Jurkat, Clone E6-1 (cell line): Measurements from ENCODE around the gene AKAP3.
A peak's percentile ranks its signal among the peaks of the same experiment; 100 is the strongest.

Experiments used
- DNase-seq: peaks from one replicate; pipeline ENCODE4 v3.0.0-alpha.2; 2011; ENCODE audit warnings: low read depth, low spot score
- H3K4me3 ChIP-seq: 2 replicates; pipeline ENCODE4 v1.5.1; 2011; ENCODE audit warnings: mild to moderate bottlenecking, low read length, control low read depth, moderate library complexity

The AKAP3 gene

DNA sequence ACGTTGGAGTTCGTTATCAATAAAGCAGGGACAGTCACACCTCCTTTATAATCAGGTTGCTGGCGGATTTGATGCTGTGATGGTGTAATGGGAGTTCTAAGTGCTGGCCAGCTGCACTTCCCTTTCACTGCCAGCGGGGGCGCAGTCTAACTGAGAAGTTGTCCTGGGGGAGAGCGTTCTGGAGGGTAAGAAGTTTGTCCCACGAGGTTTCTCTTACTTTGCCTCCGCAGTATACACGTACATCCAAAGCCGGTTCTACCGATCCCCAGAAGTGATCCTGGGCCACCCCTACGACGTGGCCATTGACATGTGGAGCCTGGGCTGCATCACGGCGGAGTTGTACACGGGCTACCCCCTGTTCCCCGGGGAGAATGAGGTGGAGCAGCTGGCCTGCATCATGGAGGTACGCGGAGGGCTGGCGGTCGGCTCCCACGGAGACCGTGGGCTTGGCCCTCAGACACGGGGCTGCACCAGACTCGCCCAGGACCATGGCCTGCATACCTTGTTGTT is 44.1 kb downstream of the AKAP3 start:
- DNase-seq = peak; percentile 85
- peak overlapping the region; percentile 91 for H3K4me3 ChIP-seq

DNA sequence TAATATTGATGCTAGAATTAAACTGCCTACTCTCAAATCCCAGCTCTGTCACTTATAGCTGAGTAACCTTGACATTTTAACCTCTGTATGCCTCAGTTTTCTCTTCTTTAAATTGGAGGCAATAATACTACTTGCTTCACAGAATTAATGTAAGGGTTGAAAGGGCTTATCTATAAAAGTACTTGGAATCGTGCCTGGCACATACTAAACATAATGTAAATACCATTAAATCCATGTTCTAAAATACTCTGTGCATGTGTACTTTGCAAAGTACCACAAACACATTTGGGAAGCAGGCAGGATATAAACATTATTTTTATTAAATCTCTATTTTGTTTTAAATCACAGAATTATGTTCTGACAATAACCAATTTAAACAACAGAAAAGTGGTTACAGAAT is 44.9 kb downstream of the AKAP3 start:
- no peak overlapping the region for H3K4me3 ChIP-seq
- DNase-seq = no peak

DNA sequence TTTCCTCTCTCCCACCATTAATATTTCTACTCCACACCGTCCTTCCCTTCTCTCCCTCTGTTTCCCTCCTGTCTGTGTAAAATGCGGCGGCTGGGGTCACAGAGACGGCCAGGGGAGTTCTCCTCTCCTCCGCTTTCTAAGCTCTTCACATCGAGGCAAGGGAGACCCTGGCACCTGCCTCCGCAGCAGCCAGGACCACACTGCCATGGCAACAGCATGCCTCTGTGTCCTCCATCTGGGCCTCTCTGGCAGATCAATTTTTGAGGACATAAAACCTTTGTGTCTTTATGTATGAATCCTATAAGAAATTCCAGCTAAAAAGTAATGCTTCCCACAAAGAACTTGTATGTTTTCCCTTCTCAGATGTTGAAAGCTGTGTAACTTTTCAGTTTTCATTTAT is 45.4 kb downstream of the AKAP3 start:
- no peak for DNase-seq
- H3K4me3 ChIP-seq = no peak overlapping the region

DNA sequence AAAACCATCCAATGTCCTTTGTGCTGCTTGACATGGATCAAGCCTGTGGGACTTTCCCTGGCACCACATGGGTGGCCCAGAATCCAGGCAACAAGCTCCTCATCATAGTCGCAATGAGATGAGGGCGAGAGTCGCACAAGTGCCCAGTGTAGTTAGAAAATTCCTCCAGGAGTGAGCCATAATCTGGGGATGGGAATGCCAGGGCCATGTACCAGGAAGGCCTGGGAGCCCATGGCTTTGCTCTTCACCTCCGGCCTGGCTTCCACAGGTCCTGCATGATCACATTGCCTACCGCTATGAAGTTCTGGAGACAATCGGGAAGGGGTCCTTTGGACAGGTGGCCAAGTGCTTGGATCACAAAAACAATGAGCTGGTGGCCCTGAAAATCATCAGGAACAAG is 53.0 kb downstream of the AKAP3 start:
- no peak for DNase-seq
- H3K4me3 ChIP-seq = no peak overlapping the region

DNA sequence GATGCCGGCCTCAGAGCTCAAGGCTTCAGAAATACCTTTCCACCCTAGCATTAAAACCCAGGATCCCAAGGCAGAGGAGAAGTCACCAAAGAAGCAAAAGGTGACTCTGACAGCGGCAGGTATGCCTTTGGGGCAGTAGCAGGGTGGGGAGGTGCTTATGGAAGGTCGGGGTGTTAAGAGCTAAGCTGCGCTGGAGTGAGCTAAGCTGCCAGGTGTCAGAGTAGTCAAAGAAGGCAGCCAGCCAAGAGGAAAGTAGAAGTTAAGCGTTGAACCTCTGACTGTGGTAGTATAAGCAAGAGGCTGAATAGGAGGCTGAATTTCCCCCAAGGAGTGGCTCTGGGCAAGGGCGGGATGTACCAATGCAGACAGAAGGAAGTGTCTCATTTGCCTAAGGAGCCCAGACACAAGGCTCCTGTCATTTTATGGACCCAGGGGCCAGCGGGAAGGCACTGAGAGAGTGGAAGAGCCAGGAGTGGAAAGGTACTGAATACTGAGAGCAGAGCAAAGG is 57.6 kb downstream of the AKAP3 start:
- no peak for DNase-seq

DNA sequence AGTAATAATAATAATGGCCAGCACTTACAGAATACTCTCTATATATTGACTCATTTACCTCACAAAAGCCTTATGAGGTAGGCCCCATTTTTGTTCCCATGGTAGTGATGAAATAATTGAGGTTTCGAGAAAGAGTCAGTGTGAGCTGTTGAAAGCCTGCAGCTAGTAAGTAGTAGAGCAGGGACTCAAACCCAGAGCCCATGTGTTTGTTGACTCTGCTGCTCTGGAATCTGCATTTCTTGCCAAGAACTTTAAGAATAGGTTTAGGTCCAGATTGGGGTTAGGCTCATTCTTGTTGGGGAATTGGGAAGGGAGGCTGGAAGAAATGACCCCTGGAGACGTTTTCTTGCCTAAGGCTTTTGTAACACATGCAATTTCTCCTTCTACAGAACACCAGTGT is 58.9 kb downstream of the AKAP3 start:
- DNase-seq = no peak
- H3K4me3 ChIP-seq = no peak overlapping the region

More for the DNA sequence above, 57.6 kb downstream of the AKAP3 start:
- no peak overlapping the region for H3K4me3 ChIP-seq

DNA sequence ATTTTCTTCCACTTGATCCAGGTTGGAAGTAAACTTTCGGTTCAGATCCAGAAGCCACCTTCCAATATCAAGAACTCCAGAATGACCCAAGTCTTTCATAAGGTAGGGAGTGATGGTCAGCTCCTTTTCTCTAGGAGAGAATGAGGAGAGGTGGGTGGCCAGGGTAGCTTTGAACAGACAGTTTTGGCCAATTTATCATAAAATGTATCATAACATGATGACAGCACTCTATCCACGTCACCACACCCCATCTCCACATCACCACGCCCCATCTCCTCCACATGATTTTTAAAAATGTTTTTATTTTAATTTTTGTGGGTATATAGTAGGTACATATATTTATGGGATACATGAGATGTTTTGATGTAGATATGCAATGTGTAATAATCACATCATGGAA is 59.9 kb downstream of the AKAP3 start:
- no peak for DNase-seq
- H3K4me3 ChIP-seq = no peak overlapping the region

DNA sequence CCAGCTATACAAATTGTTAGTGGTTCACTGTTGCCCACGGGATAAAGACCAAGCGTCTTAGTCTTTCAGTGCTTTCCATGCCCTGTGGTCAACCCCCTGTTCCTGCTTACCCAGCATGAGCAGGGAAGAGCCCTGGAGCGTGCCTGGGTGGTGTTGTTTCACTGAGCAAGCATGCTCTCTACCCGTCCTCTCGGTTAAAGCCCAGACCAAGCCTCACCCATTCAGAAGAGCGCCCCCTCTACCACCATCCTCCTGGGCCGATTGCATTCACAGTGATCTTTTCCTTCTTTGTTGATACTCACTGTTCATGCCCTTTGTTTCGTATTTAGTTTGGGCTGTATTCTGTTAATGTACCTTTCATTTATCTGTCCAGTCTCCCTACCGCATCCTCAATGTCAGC is 61.7 kb downstream of the AKAP3 start:
- H3K4me3 ChIP-seq = no peak overlapping the region
- no peak for DNase-seq

DNA sequence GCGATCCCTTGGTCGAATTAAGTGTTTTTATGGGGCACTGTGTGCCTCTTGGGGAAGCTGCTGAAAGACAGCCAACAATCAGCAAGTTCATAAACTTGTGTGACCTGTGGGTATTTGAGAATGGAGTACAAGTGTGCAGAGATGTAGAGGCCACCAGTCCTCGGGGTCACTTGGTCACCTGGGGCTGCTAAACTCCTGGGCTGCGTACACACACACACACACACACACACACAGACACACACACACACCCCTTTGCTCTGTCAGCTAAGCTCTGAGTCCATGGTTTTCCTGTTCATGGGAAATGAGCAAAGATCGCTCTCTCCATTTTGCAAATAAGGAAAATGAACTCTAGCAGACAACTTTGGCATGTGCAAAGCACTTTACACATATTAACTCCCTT is 62.4 kb downstream of the AKAP3 start:
- H3K4me3 ChIP-seq = no peak overlapping the region
- no peak for DNase-seq

DNA sequence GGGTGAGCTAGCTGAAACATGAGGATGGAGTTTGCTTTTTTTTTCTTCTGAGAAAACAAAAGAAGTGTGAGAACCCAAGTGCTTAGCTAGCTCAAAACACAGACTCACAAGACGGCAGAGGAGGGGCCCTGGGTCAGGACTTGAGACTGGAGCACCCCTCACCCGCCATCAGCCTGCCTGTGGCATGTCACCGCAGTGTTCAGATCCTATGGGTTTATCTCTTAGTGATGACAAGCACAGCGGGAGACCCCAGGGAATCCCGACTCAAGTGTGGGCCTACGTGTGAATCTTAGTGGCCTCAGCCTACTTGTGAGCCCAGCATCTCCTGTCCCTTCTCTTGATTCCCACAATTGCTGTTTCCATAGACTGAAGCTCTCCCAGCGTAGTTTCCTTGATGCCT is 64.0 kb downstream of the AKAP3 start:
- no peak overlapping the region for H3K4me3 ChIP-seq
- no peak for DNase-seq

DNA sequence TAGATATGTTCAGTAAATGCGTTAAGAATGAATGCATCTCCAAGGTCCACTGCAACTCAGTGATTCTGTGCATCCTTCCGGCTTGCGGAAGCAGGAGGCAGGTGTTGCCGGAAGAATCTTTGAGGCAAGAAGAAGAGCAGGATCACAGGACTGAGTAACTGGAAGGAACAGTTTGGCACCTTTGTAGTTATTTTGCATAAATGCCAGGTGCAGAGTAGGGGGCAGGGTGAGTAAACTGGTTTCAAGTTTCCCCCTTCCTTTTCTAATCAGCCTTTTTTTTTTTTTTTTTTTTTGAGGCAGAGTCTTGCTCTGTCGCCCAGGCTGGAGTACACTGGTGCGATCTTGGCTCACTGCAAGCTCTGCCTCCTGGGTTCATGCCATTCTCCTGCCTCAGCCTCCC is 64.6 kb downstream of the AKAP3 start:
- no peak overlapping the region for H3K4me3 ChIP-seq
- DNase-seq = no peak

DNA sequence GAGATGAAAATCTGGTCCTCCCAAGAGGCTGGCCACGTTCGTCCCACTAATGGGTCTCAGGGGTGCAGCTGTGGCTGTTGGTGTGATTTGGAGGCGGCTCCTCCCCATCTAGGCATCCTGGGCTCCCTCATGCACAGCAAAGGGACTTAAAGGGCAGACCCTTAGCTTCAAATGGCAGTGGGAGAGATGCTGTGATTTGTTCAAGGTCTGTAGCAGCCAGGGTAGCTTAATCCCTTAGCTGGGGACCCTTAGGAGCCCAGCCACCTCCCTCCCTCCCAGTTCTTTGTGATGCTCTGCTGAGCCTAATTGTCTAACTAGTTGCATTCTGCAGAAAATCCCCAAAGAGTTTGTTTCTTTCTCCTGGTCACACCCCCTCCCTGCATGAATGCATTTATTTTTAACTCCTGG is 68.6 kb downstream of the AKAP3 start:
- no peak overlapping the region for H3K4me3 ChIP-seq
- no peak for DNase-seq

DNA sequence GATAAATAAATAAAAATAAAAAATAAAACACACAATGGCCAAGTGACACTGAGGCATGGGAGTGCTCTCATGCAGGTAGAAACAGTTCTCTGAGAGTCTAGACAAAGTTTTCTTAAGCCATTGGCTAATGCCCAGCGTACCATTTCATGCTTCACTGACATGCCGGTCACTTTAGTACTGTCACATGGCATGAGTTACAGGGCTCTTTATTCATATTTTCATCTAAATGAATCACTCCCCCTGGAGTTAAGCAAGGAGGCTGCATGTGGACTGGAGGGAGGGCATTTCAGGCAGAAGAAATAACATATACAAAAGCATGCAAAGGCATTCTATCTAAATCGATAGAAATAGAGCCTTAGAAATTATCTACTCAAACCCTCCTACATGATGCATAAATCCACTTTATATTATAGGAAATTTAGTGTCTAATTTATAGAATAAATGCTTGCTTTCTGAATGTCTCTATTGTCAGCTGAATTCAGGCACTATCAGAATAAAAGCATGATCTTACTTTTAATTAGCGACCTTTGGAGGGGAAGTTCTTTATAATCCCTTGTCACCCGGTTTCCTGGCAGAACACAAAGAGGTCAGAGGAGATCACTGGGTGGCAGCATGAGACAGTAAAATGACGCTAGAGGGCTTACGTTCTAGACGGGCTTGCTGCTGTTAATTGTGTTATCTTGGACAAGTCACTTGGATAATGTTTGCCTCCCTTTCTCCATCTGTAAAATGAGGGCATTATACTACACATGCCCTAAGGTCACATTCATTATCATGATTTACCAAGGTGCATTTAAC is 69.3 kb downstream of the AKAP3 start:
- no peak for DNase-seq
- no peak overlapping the region for H3K4me3 ChIP-seq

DNA sequence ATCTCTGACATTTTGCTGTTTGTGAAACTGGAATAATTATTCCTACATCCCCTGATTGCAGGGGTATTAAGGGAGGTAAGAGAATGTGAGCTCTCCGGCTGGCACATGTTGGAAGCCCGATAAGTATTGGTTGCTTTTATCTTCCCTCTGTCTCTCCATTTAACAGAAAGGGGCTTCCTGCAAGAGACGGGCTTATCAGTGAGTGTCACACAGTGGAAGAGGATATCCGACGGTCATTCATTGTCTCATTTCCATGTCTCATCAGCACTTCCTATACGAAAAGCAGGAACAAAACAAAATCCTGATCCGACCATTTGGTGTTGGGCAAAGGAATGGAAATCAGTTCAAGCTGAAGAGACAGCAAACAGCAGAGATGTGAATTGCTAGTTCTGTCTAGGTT is 76.2 kb downstream of the AKAP3 start:
- no peak overlapping the region for H3K4me3 ChIP-seq
- no peak for DNase-seq

DNA sequence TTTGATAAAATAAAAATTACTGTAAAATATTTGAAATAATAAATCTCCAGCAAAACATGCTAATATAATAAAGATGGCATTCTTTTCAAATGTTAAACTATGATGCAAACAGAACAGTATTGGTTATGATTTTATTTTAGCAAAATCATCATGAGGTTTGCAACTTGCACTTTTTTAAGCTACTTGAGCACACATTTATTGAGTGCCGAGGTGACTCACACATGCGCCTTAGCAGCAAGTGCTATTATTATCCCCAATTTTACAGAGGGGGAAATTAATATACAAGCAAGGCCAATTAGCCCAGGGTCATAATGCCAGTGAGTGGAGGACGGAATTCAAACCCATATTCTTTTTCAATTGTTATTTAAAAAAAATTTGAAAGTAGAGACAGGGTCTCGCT is 79.6 kb downstream of the AKAP3 start:
- H3K4me3 ChIP-seq = no peak overlapping the region
- no peak for DNase-seq

DNA sequence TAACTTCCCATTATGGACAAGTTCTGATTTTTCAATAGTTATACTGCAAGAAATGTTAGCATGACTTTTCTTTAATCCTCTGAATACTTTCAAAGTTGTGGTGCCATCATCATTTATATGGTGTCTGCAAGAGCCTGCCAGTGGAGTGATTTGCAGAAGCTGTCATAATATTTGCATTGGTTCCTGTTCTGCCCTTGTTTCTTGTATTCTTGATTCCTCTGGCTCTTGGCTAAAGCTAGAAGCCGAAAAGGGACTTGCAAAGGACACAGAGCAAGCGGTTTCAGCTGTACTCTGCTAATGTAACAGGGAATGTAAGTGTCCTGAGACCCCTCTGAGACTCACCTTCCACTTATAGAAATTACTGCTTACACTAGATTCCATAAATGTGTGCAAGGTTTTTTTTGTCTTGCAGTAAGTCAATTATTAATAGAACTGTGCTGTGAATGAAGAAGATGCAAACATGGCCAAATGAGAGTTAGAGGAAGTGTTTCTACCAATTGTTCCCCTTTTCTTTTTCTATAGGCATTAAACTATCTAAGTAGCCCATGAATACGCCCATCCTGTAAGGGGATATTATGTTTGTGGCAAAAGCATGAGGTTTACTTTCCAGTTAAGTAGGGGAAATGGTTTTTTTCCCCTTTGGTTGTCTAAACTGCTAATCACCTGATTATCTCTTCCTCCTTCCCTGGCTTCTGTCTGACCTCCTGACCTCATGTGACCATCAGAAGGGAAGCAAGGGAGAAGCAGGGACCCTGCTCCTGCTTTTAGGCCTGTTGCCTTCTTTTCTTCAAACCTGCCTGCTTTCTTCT is 81.6 kb downstream of the AKAP3 start:
- DNase-seq = no peak

DNA sequence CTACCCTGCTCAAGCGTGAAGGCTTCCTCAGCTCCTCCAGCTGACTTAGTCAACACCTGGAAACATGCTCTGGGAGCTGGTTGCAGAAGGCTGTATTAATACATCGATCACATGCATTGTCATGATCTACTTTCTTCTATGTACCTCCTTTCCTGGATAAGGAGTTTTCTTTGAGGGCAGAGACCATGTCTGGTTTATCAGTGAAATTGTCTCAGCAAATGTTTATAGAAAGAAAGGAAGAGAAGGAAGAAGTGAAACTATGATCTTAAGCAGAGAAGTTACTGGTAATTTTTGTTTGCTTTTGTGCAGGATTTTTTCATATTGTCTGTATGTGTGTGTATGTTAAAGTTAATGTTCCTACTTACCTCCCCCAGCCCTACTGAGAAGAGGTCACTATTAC is 82.4 kb downstream of the AKAP3 start:
- no peak for DNase-seq
- no peak overlapping the region for H3K4me3 ChIP-seq

More for the DNA sequence above, 81.6 kb downstream of the AKAP3 start:
- no peak overlapping the region for H3K4me3 ChIP-seq
